IPS-15b (cell line): ENCODE results near the gene PRR5.

Experiments used
- H3K27me3 ChIP-seq: one replicate; pipeline ENCODE4 v1.6.1; 2013; ENCODE audit warnings: low read length; ENCODE audit not compliant: control insufficient read depth, insufficient read depth
- H3K36me3 ChIP-seq: one replicate; pipeline ENCODE4 v1.6.1; 2013; ENCODE audit warnings: low read length; ENCODE audit not compliant: control insufficient read depth, insufficient read depth
- H3K4me1 ChIP-seq: one replicate; pipeline ENCODE4 v1.6.1; 2013; ENCODE audit warnings: mild to moderate bottlenecking, low read length; ENCODE audit not compliant: control insufficient read depth, insufficient read depth
- H3K4me3 ChIP-seq: one replicate; pipeline ENCODE4 v1.5.1; 2013; ENCODE audit warnings: low read depth, low read length
- H3K9ac ChIP-seq: one replicate; pipeline ENCODE4 v1.6.1; 2013; ENCODE audit warnings: low read depth, mild to moderate bottlenecking, low read length
- H3K9me3 ChIP-seq: one replicate; pipeline ENCODE4 v1.6.1; 2013; ENCODE audit warnings: mild to moderate bottlenecking, low read length; ENCODE audit not compliant: control insufficient read depth, insufficient read depth

The PRR5 gene

DNA sequence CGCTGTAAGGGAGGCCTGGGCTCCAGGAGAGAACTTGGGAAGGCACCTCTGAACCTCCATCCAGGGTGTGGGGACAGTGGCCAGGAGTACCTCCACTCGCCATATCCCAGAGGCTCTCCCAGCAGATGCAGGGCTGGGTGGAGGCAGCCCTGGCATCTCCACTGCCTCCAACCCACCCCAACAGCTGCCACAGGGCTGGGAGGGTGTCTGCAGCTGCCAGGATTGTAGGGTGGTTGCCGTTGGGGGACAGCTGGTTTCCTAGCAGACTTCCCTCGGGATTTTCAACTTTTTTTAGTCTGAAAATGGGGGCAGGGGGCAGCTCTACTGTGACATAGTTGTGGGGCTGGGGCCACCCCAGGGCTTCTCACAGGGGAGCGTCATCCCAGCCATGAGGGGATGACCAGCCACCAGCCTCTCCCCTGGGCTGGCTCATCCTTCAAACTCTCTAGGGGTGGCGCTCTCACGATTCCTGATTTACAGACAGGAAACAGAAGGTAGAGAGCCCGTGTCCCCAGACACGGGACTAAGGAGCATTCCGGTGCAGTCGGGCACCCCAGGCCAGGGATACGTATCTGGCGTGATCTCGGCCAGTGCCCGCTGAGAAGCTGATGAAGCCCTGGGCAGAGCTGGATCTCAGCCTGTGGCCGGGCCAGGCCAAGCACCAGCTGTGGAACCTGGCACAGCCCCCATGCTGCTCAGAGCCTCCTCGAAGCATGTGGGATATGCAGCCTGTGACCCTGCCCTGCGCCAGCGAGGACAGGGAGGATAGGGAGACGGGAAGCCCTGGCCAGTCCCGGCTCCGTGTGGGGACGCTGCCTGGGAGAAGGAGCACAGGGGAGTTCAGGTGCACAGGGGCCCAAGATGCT lies 9.9 kb downstream of the PRR5 start:
- Histone ChIP-seq H3K9ac (no peak overlapping the region), H3K9me3 (no peaks in the 10 kb centered on the region), H3K36me3 (peaks cover 2% of the 10 kb centered on the region), H3K4me1 (no peaks in the 10 kb centered on the region), H3K27me3 (no peaks in the 10 kb centered on the region), H3K4me3 (no peak overlapping the region)

DNA sequence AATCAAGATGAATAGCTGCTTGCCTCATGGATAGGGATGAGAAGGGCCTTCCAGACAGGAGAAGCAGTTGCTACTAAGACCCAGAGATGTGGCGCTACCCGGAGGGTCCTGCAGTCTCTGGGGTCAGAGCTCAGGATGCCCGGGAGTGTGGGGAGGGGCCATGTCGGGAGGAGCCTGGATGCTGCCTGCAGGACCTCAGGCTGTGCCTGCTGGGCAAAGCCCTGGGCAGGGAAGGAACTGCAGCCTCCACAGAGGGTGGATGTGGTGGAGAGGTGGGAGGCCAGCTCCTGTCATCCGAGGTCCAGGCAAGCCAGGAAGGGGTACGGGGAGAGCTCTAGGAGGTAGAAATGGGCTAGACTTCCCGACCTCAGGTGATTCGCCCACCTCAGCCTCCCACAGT lies 11.0 kb downstream of the PRR5 start:
- H3K4me3 ChIP-seq = no peak overlapping the region
- peaks cover 2% of the 10 kb centered on the region for H3K36me3 ChIP-seq
- H3K9ac ChIP-seq = no peak overlapping the region
- no peaks in the 10 kb centered on the region for H3K27me3 ChIP-seq
- no peaks in the 10 kb centered on the region for H3K9me3 ChIP-seq
- no peaks in the 10 kb centered on the region for H3K4me1 ChIP-seq

DNA sequence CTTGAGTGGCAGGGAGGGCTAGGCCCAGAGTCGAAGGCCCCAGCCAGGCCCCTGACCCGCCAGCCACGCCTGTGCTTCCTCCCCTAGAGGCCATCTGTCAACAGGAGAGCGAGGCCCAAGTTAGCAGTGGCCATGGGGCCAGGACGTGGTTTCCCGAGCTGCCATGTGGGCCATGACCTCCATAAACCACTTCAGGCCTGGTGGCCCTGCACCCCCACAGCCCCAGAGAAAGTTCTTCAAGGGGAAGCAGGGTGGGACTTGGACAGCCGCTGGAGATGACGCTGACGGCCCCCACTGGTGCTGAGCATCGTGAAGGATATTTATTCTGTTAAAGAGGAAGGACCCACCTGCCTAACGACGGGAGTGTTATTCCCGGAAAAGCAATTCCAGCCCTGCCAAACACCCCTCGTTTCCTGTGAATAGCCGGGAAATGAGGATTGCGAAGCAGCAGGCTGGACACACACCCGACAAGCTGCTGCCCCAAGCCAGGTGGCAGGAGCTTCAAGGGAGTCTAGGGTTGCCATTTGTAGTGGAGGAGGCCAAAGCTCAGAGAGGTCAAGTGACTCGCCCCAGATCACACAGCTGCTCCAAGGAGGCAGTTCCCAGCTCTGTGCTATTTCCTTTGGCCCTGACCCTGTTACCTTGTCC lies 12.8 kb downstream of the PRR5 start:
- Histone ChIP-seq H3K4me3 (no peak overlapping the region), H3K9me3 (no peaks in the 10 kb centered on the region), H3K9ac (no peak overlapping the region), H3K4me1 (no peaks in the 10 kb centered on the region), H3K36me3 (peaks cover 2% of the 10 kb centered on the region), H3K27me3 (no peaks in the 10 kb centered on the region)

DNA sequence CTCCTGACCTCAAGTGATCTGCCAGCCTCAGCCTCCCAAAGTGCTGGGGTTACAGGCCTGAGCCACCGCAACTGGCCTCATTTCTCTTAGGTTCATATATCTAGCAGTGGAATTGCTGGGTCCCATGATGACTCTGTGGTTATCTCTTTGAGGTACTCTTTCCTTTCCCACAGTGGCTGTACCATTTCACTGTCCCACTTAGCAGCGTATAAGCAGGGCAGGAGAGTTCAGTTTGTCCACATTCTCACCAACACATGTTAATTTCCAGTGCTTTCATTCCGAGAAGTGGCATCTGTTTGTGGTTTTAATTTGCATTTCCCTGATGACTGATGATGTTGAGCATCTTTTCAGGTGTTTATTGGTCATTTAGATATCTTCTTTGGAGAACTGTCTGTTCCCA lies 16.4 kb downstream of the PRR5 start:
- H3K9ac ChIP-seq = no peak overlapping the region
- H3K4me1 ChIP-seq = no peaks in the 10 kb centered on the region
- peaks cover 2% of the 10 kb centered on the region for H3K36me3 ChIP-seq
- no peaks in the 10 kb centered on the region for H3K9me3 ChIP-seq
- no peak overlapping the region for H3K4me3 ChIP-seq
- H3K27me3 ChIP-seq = no peaks in the 10 kb centered on the region

DNA sequence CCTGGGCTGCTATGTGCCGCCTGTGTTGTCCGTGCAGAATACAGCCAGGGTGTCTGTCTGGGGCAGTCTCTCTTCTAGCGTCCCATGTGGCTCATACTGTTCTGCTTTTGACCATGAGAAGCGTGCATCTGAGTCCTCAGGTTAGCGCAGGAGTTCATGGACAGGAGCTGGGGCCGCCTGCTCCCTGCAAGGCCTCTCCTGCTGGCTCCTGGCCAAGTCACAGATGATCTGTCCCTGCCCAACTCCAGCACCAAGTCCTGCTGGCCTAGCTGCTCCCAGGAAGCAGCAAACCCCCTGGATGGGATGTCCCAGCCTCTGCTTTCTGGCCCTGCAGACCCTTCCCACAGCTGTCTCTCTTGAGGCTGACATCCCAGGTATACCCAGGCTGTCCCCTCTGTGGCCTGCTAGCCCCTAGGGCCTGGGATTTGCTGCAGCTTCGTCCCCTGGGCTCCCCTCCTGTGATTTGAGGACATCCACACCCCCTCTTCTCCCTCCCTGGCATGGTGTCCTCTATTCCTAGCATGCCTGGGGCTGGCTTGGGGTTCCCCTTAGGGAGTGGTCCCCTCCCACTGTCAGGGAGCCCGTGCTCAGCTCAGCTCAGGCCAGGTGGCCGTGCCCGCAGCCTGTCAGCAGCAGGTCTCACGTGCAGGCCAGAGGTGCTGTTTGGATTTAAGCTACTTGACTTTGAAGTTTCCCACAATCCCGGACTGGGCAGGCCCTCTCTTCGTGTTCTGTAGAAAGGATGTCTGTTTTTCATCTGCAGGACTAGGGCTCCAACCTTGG lies 17.8 kb downstream of the PRR5 start:
- H3K36me3 ChIP-seq = peaks cover under 1% of the 10 kb centered on the region
- no peak overlapping the region for H3K4me3 ChIP-seq
- H3K27me3 ChIP-seq = no peaks in the 10 kb centered on the region
- no peaks in the 10 kb centered on the region for H3K9me3 ChIP-seq
- H3K9ac ChIP-seq = no peak overlapping the region
- H3K4me1 ChIP-seq = no peaks in the 10 kb centered on the region

DNA sequence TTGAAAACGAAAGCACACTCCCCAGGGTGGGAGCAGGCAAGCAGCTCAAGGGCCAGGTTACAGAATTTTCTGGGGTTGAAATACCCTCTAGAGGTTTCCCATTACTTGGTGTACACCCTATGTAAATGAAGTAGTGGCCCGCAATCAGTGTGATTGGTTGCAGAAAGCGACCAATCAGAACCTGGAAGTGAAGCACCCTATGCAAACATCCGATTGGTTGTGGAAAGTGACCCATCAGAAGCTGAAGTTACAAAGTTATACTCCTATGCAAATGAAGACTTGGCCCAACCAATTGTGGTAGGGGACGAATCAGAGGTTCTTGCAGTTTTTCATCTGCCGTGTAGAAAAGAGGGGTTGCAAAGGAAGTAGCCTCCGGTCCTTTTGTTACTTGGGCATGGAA lies 19.2 kb downstream of the PRR5 start:
- peaks cover 6% of the 10 kb centered on the region for H3K36me3 ChIP-seq
- no peaks in the 10 kb centered on the region for H3K9me3 ChIP-seq
- H3K9ac ChIP-seq = no peak overlapping the region
- no peak overlapping the region for H3K4me3 ChIP-seq
- no peaks in the 10 kb centered on the region for H3K27me3 ChIP-seq
- no peaks in the 10 kb centered on the region for H3K4me1 ChIP-seq

DNA sequence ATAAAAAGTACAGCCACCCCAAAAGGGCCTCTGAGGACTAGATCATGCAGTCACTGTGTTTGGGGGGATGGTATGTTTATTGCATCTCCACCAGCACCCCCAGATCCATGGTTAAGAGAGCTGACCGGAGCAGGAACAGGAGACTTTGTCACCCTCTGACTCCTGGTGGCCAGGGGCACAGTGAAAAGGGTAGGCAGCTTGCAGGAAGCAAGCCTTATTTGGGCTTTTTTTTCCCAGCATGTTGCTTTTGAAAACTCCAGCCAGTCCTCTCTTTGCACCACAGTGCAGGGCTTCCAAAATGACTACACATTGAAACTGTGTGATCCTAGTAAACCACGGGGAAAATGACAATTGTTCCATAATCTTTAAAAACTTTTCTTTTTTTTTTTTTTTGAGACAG lies 20.6 kb downstream of the PRR5 start:
- Histone ChIP-seq H3K36me3 (peaks cover 6% of the 10 kb centered on the region), H3K9ac (no peak overlapping the region), H3K4me1 (no peaks in the 10 kb centered on the region), H3K27me3 (no peaks in the 10 kb centered on the region), H3K9me3 (no peaks in the 10 kb centered on the region), H3K4me3 (no peak overlapping the region)

DNA sequence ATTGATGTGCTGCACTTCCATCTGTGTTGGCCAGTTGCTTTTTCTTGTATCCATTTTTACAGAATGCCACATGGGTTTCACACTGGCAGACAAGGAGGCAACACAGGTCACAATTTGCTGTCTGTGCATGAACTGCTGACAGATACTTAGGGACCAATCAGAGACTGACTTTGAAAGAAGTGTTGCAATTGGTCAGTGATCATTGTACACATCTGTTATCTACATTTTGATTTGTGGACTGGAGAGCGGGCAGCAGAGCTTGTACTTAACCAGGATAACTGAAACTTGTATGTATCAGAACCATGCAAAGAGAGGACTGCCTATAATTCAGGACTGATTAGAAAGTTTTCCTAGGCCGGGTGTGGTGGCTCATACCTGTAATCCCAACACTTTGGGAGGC lies 21.8 kb downstream of the PRR5 start:
- Histone ChIP-seq H3K36me3 (peaks cover 6% of the 10 kb centered on the region), H3K9me3 (no peaks in the 10 kb centered on the region), H3K27me3 (no peaks in the 10 kb centered on the region), H3K4me3 (no peak overlapping the region), H3K4me1 (no peaks in the 10 kb centered on the region), H3K9ac (no peak overlapping the region)

DNA sequence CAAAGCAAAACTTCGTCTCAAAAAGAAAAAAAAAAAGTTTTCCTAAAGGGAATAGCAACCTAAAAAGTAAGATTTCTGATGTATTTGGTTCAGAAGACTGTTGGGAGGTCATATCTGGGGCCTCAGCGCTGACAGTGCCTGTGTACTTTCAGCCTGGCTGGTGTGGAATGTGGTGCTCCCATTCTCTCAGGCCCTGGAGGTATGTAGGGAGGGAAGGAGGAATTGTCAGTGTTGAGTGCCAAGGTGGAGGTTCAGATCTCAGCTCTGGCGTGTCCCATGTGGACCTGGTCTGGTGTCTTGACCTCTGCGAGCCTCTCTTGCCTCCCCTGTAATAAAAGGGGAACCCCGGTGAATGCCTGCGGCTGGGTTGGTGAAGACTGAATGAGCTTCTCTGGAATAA lies 22.4 kb downstream of the PRR5 start:
- Histone ChIP-seq H3K36me3 (peaks cover 9% of the 10 kb centered on the region), H3K9ac (no peak overlapping the region), H3K27me3 (no peaks in the 10 kb centered on the region), H3K9me3 (no peaks in the 10 kb centered on the region), H3K4me1 (no peaks in the 10 kb centered on the region), H3K4me3 (no peak overlapping the region)

DNA sequence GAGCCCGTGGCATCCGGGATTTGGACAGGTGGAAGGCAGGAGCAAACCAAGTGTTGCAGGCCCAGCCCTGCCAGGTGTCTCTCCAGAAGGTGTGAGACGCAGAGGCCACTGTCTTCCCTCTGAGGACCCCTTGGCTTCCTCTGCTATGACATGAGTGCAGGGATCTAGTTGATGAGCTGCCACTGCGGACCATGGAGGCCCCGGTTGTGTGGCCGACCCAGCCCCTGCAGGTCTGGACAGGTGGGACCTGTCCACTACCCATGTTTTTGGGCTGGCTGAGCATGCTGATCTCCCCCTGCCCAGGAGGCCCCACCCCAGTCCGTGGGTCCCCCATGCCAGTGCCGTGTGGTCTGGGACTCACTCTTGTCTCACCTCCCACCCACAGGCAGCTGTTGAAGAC lies 22.9 kb downstream of the PRR5 start:
- H3K9ac ChIP-seq = no peak overlapping the region
- H3K4me1 ChIP-seq = no peaks in the 10 kb centered on the region
- peaks cover 10% of the 10 kb centered on the region for H3K36me3 ChIP-seq
- no peak overlapping the region for H3K4me3 ChIP-seq
- no peaks in the 10 kb centered on the region for H3K9me3 ChIP-seq
- no peaks in the 10 kb centered on the region for H3K27me3 ChIP-seq

DNA sequence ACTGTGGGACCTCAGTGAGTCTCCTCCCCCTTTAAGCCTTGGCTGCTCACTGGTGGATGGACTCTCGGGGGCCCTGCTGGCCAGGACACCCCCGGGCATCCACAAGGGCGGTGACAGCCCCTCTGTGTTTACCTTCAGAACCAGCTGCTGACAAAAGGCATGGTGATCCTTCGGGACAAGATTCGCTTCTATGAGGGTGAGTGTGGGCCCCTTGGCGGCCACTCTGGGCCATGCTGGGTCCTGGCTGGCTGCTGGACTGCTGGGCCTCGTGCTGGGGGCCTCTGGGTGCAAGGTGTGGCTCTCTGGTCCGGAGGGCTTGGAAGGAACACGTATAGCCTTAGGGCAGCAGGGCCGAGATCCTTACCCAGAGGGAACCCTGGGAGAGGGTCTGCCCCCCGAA lies 24.4 kb downstream of the PRR5 start:
- H3K9ac ChIP-seq = no peak overlapping the region
- no peaks in the 10 kb centered on the region for H3K4me1 ChIP-seq
- H3K27me3 ChIP-seq = no peaks in the 10 kb centered on the region
- peaks cover 10% of the 10 kb centered on the region for H3K36me3 ChIP-seq
- no peak overlapping the region for H3K4me3 ChIP-seq
- no peaks in the 10 kb centered on the region for H3K9me3 ChIP-seq
